Aorta (tissue), 5 donors: ENCODE measurements around the gene KRT5. TPM values are rescaled to one million over a fixed set of nuclear protein-coding genes. Genes with fewer than 3 reads are reported as not detected.

Experiments used
- ATAC-seq: fragments of 200-7000 bp; cut with Tn5 transposase; one replicate; pipeline ENCODE4 v1.9.1; 2022; ENCODE audit warnings: moderate library complexity; ENCODE audit not compliant: low FRiP score
- DNase-seq, 2 donors: peaks; one replicate each; pipeline ENCODE4 v3.0.0-alpha.2; 2020
- H3K27ac ChIP-seq, 2 donors: one replicate each; pipeline ENCODE4 v1.5.1; 2013; ENCODE audit warnings: low read length in 2 of 2, mild to moderate bottlenecking in 2 of 2, moderate library complexity in 2 of 2, control low read depth in 1 of 2, inconsistent platforms in 1 of 2, low read depth in 1 of 2
- H3K27me3 ChIP-seq, 2 donors: one replicate each; pipeline ENCODE4 v1.6.1; 2013; ENCODE audit warnings: control low read depth in 1 of 2, low read length in 1 of 2, mild to moderate bottlenecking in 1 of 2, moderate library complexity in 1 of 2; ENCODE audit not compliant: insufficient read depth in 2 of 2, control insufficient read depth in 1 of 2
- H3K36me3 ChIP-seq, 2 donors: one replicate each; pipeline ENCODE4 v1.6.1; 2013; ENCODE audit warnings: control low read depth in 1 of 2, low read length in 1 of 2, mild to moderate bottlenecking in 1 of 2; ENCODE audit not compliant: insufficient read depth in 2 of 2, control insufficient read depth in 1 of 2
- H3K4me1 ChIP-seq, 2 donors: one replicate each; pipeline ENCODE4 v1.6.1; 2013; ENCODE audit warnings: low read length in 2 of 2, control low read depth in 1 of 2, mild to moderate bottlenecking in 1 of 2, moderate library complexity in 1 of 2; ENCODE audit not compliant: insufficient read depth in 2 of 2, control insufficient read depth in 1 of 2
- H3K4me3 ChIP-seq, 2 donors: one replicate each; pipeline ENCODE4 v1.5.1; 2013; ENCODE audit warnings: low read length in 2 of 2, control low read depth in 1 of 2, mild to moderate bottlenecking in 1 of 2
- H3K9me3 ChIP-seq: one replicate; pipeline ENCODE4 v1.6.1; 2013; ENCODE audit warnings: mild to moderate bottlenecking, low read length; ENCODE audit not compliant: control insufficient read depth
- WGBS, 2 donors: extraction: QIAGEN DNeasy Blood & Tissue Kit; methylation state at CpG; one replicate each; pipeline ENCODE4 v1.1.7; 2013; 5-methylcytosine and 5-hydroxymethylcytosine counted together
- intact Hi-C, 2 donors: fragments of 100-400 bp; cut with DNase I; formaldehyde crosslinking; loops; one replicate each; pipeline versions ENCODE4 v1.14.2 to v1.15.0; 2022
- polyA plus RNA-seq, 2 donors: library from polyadenylated mRNA; stranded (reverse); fragments of 200-250 nt; gene quantifications; one replicate each; pipeline ENCODE4 v1.2.3, GENCODE V29; 2013
- total RNA-seq, 2 donors: library from RNA; stranded (reverse); fragmentation: NEBNext Ultra II Directional; extraction: Animal tissue kit (Norgen Biotek cat#: 25700); gene quantifications; one replicate each; pipeline ENCODE4 v1.2.1, GENCODE V29; 2021
- donor health status: healthy with polysubstance abuse.
- donor health status: Bipolar disorder and iron deficiency.
- donor health status: DM: no; HTN: no; CAD: no.
- donor health status: DM: no; HTN: no; CAD: no.
- donor health status: DM: yes; HTN: yes; CAD: no.

The KRT5 gene
- total and polyA plus RNA-seq, 4 donors, result 0.87 to 2.4 (median 1.4) TPM; not detected in 1

DNA sequence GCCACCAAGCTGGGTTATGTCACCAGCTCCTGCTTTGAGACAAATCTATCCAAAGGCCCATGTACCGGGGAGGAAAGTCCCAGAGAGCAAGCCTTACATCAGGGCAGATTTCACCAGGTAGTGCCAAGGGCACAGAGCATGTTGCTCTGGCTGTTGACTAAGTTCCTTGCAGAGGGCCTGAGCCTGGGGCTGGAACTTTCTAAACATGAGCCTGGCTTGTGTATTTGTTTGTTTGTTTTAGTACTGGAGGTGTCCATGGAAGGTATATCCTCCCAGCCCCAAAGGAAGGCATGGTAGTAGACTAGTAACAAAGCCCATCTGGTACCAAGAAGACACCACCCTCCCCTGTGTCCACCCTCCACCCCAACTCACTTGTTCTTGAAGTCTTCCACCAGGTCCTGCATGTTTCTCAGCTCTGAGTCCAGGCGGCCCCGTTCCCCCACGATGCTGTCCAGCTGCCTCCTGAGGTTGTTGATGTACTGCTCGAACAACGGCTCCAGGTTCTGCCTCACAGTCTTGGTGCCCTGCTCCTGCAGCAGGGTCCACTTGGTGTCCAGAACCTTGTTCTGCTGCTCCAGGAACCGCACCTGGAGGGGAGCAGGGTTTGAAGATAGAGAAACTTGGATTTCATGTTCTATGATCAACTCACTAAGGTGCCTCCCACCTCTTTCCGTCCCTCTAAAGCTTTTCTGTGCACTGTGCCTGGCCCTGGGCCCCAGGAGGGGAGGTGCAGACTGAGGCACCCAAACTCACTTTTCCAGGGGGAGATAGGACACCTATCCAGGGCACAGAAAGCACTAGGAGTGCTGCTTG lies 1.4 kb downstream of the KRT5 start:
- 79 to 88% methylated on average over 8 of the region's 8 CpGs for WGBS, 2 donors

DNA sequence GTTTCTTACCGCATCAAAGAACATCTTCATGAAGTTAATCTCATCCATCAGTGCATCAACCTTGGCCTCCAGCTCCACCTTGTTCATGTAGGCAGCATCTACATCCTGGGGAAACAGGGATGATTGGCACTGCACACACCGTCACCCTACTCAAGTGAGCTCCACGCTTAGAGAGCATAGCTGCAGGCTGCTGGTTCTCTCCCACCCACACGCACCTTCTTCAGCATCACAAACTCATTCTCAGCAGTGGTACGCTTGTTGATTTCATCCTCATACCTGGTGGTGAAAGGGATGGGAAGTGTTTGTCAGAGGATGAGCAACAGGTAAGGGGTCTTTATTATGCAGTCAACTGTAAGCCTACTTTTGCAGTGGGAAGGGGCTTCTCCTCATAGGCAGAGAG lies 2.3 kb downstream of the KRT5 start:
- H3K27ac ChIP-seq, result no peak overlapping the region
- no peaks in the 10 kb centered on the region for H3K36me3 ChIP-seq
- H3K4me1 ChIP-seq, result no peaks in the 10 kb centered on the region
- 94 to 96% methylated on average over 5 of the region's 5 CpGs for WGBS, 2 donors
- H3K27me3 ChIP-seq, result no peaks in the 10 kb centered on the region
- no peak for ATAC-seq
- no peaks in the 10 kb centered on the region for H3K9me3 ChIP-seq
- no peak for DNase-seq
- H3K4me3 ChIP-seq, result no peak overlapping the region
- intact Hi-C loops, result loop anchor here in 1 of 2 donors (10.0 kb wide), 1 partner anchor 363 kb away; no protein-coding TSS in a partner anchor

More for the DNA sequence above, 1.4 kb downstream of the KRT5 start:
- no peaks in the 10 kb centered on the region for H3K4me1 ChIP-seq
- DNase-seq, result no peak
- no peaks in the 10 kb centered on the region for H3K36me3 ChIP-seq
- no peak for ATAC-seq
- H3K4me3 ChIP-seq, result no peak overlapping the region
- no peaks in the 10 kb centered on the region for H3K9me3 ChIP-seq
- H3K27ac ChIP-seq, result no peak overlapping the region
- intact Hi-C loops, result loop anchor here in 1 of 2 donors (10.0 kb wide), 1 partner anchor 364 kb away; no protein-coding TSS in a partner anchor
- no peaks in the 10 kb centered on the region for H3K27me3 ChIP-seq

DNA sequence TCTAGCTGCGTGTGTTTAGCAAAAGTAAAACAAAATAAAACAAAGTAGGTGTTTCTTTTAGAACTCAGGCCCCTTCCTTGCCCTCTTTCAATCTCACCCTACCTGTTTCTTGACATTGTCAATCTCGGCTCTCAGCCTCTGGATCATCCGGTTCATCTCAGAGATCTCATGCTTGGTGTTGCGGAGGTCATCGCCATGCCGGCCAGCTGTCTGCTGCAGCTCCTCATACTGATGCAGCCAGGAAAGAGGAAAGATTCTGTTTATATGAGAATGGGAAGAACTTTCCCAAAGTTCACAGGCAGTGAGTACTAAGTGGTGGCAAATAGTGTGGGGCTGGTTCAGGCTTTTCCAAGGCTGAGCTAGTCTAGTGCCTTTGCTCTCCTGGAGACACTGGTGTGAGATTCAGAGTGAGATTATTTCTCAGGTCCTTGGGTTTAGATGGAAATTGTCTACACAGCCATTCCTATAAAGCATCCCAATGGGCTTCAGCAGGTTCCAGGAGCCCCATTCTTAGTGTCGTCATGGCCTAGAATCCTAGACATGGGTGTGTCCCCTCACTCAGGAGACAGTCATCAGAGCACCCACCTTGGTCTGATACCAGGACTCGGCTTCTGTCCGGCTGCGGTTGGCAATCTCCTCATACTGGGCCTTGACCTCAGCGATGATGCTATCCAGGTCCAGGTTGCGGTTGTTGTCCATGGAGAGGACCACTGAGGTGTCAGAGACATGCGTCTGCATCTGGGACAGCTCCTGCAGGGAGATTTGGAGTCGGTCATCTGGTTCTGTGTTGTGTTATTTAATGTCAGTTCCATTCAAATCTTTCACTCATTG lies 3.0 kb downstream of the KRT5 start:
- DNase-seq (no peak), ATAC-seq (no peak)
- no peaks in the 10 kb centered on the region for H3K9me3 ChIP-seq
- H3K36me3 ChIP-seq, result no peaks in the 10 kb centered on the region
- no peaks in the 10 kb centered on the region for H3K4me1 ChIP-seq
- H3K27me3 ChIP-seq, result no peaks in the 10 kb centered on the region
- H3K27ac ChIP-seq, result no peak overlapping the region
- 95 to 96% methylated on average over 14 of the region's 14 CpGs for WGBS, 2 donors
- no peak overlapping the region for H3K4me3 ChIP-seq
- intact Hi-C loops, result loop anchor here in 1 of 2 donors (10.0 kb wide), 1 partner anchor 362 kb away; no protein-coding TSS in a partner anchor

DNA sequence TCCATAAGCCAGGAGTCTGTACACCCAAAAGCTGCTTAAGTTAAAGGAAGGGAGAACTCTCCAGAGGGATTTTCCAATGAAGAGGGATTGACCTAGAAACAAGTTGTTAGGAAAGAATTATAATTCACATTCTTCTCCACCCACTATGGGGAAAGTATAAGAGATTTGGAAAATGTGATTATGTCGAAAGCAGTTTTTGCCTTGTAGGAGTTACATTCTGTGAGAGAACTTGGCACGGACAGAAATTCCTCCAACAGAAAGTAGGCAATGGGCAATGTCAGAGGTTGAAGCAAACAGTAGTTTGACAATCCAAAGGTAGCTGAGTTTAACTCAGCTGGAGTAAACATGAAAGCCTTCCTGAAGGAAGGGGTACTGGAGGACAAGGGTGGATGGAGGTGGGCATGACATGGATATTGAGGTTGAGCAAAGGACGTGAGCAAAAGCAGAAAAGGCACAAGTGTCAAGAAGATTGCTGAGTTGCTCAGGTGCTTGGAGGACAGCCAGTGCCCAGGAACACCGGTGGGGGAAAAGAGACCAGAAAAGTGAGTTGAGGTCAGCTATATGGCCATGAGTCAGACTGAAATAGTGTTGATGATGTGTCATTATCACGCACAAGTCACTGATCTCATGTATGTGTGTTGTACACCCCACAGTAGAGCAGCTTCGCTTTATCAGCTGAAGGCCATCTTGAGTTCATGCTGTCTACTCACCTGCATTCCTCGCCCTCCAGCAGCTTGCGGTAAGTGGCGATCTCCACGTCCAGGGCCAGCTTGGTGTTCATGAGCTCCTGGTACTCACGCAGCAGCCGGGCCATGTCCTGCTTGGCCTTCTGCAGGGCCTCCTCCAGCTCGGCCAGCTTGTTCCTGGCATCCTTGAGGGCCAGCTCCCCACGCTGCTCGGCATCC lies 4.0 kb downstream of the KRT5 start:
- no peak for ATAC-seq
- H3K9me3 ChIP-seq, result peaks cover 1% of the 10 kb centered on the region
- no peaks in the 10 kb centered on the region for H3K36me3 ChIP-seq
- H3K4me1 ChIP-seq, result no peaks in the 10 kb centered on the region
- no peak overlapping the region for H3K4me3 ChIP-seq
- intact Hi-C loops, result loop anchor here in 1 of 2 donors (10.0 kb wide), 1 partner anchor 361 kb away; no protein-coding TSS in a partner anchor
- no peaks in the 10 kb centered on the region for H3K27me3 ChIP-seq
- H3K27ac ChIP-seq, result no peak overlapping the region
- WGBS, 2 donors, result 84 to 88% methylated on average over 15 of the region's 15 CpGs
- DNase-seq, result no peak

DNA sequence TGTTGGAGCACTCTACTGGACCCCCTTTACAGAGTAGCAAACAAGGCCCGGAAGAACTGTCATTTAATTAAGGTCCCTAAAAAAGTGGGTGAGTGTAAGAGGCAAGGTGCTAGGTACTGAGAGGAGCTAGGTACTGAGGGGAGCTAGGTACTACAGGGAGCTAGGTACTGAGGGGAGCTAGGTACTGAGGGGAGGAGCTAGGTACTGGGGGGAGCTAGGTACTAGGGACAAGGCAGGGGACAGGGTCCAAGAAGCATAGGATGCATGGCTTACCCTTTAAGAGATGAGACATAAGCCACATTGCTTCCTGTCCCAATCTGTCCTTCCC lies 4.9 kb downstream of the KRT5 start:
- intact Hi-C loops, result loop anchor here in 1 of 2 donors (10.0 kb wide), 1 partner anchor 360 kb away; no protein-coding TSS in a partner anchor
- ATAC-seq (no peak), DNase-seq (no peak)
- H3K27ac ChIP-seq, result no peak overlapping the region
- WGBS, 2 donors, result 88 to 91% methylated on average over 1 of the region's 1 CpG
- no peaks in the 10 kb centered on the region for H3K4me1 ChIP-seq
- peaks cover 1% of the 10 kb centered on the region for H3K9me3 ChIP-seq
- H3K36me3 ChIP-seq, result no peaks in the 10 kb centered on the region
- H3K27me3 ChIP-seq, result no peaks in the 10 kb centered on the region
- no peak overlapping the region for H3K4me3 ChIP-seq

DNA sequence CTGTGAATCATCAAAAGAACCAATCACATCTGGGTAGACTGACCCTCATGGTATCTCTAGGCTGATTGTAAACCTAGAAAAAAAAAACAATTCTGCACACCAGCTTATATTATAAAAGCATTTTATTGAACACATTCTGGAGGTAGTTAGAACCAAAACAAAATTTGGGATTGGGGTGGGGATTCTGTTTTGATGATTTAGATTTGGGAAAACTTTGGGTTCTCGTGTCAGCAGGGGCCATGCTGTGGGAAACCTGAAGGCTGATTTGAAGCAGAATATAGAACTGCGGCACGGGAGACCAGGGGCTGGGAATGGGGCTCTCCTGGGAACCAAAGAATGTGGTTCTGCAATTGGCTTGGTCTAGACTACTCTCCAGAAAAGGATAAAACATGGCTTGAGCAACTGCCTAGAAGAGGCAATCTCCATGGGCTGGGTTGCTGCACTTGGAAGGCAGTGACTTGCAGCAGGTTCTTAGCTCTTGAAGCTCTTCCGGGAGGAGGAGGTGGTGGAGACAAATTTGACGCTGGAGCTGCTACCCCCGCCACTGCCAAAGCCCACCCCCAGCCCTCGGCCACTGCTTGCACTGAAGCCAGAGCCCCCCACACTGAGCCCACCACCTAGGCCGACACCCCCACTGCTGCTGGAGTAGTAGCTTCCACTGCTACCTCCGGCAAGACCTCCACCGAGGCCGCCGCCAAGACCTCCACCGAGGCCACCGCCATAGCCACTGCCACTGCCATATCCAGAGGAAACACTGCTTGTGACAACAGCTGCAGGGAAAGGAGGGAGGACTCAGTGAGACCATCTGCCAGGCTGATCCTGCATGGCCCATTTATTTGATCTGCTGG lies 5.5 kb downstream of the KRT5 start:
- H3K9me3 ChIP-seq, result peaks cover 1% of the 10 kb centered on the region
- intact Hi-C loops, result loop anchor here in 1 of 2 donors (10.0 kb wide), 1 partner anchor 360 kb away; no protein-coding TSS in a partner anchor
- H3K4me3 ChIP-seq, result no peak overlapping the region
- DNase-seq (no peak), ATAC-seq (no peak)
- no peaks in the 10 kb centered on the region for H3K4me1 ChIP-seq
- no peaks in the 10 kb centered on the region for H3K27me3 ChIP-seq
- 82 to 88% methylated on average over 13 to 14 of the region's 14 CpGs for WGBS, 2 donors
- no peak overlapping the region for H3K27ac ChIP-seq
- no peaks in the 10 kb centered on the region for H3K36me3 ChIP-seq

DNA sequence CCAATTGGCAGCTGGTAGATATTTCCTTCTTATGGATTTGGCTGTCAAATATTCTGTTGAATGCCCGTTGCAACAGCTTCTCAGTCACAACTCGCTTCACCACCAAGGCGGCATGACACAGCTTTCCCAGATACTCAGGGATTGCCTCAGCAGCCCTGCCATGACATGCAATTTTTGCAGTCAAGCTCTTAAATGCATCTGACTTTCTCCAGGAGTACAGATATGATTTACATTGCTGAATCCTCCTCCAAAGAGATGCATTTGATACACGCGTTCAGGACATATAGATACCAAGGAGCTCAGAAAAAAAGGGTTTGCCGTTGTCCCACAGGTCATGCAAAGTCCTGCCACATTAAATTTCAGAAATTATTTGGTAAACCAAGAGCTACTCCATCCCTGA lies 6.5 kb downstream of the KRT5 start:
- Histone ChIP-seq H3K9me3 (peaks cover 1% of the 10 kb centered on the region), H3K36me3 (no peaks in the 10 kb centered on the region), H3K4me3 (no peak overlapping the region), H3K27ac (no peak overlapping the region), H3K4me1 (no peaks in the 10 kb centered on the region), H3K27me3 (no peaks in the 10 kb centered on the region)
- intact Hi-C loops, result loop anchor here in 1 of 2 donors (10.0 kb wide), 1 partner anchor 359 kb away; no protein-coding TSS in a partner anchor
- 86 to 92% methylated on average over 6 of the region's 6 CpGs for WGBS, 2 donors
- no peak for DNase-seq
- no peak for ATAC-seq
